ENCODE data around the gene TMEM236. TPM values are rescaled to one million over a fixed set of nuclear protein-coding genes. Genes with fewer than 3 reads are reported as not detected.

Gene TMEM236
- total RNA-seq, 4 donors from 2014 or later, result 3.3 to 99.1 (median 77.1) TPM

DNA sequence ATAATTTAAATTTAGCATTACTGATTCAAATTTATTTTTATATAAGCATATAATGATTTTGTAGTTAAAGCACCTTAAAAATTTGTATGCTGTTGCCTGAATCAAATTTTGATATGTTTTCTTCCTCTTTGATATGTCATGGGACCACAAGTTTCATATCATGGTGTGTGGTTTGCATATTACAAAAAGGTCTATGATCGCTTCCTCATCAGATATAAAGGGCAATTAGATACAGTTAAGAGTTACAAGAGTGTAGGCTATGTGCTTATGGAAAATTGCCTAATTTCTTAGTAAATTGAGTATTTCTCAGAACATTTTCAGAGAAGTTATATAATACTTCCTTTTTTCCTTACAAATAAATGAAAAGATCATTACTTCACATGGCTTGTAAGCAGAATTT lies 79.3 kb downstream of the TMEM236 start:
- H3K4me1 ChIP-seq, result peaks cover 0 to 5% (median 0%) of the 10 kb centered on the region in 4 donors
- H3K36me3 ChIP-seq, result no peaks in the 10 kb centered on the region
- no peak overlapping the region for H3K4me3 ChIP-seq
- H3K27me3 ChIP-seq, result no peaks in the 10 kb centered on the region
- H3K9me3 ChIP-seq, result no peaks in the 10 kb centered on the region
- no peak overlapping the region for H3K27ac ChIP-seq
- TF ChIP-seq POLR2A (IDR thresholded peaks at IDR 0.05), result no peak
- TF ChIP-seq, protein P1, sequence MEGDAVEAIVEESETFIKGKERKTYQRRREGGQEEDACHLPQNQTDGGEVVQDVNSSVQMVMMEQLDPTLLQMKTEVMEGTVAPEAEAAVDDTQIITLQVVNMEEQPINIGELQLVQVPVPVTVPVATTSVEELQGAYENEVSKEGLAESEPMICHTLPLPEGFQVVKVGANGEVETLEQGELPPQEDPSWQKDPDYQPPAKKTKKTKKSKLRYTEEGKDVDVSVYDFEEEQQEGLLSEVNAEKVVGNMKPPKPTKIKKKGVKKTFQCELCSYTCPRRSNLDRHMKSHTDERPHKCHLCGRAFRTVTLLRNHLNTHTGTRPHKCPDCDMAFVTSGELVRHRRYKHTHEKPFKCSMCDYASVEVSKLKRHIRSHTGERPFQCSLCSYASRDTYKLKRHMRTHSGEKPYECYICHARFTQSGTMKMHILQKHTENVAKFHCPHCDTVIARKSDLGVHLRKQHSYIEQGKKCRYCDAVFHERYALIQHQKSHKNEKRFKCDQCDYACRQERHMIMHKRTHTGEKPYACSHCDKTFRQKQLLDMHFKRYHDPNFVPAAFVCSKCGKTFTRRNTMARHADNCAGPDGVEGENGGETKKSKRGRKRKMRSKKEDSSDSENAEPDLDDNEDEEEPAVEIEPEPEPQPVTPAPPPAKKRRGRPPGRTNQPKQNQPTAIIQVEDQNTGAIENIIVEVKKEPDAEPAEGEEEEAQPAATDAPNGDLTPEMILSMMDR (IDR thresholded peaks at IDR 0.05), result no peak
- no peak for DNase-seq

DNA sequence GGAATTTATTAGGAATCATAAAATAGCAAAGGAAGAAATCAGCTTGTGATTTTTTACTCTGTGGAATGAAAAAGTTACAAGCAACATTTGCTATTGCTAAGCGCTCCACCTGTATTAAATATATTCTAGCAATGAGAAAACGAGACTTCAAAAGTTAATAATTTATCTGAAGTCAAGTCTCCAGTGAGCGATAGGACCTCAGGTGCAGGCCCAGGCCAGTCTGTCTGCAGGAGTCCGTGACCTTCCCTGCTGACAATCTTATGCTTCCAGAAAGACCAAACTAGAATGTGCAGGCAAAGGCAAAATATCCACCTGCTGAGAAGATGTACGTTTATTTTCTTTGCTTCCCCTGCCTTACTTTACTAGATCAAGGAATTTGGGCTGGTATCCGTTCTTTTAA lies 79.9 kb downstream of the TMEM236 start:
- no peak for DNase-seq
- Histone ChIP-seq H3K4me3 (no peak overlapping the region), H3K27me3 (no peaks in the 10 kb centered on the region), H3K36me3 (no peaks in the 10 kb centered on the region), H3K4me1 (peaks cover 0 to 5% (median 0%) of the 10 kb centered on the region in 4 donors), H3K27ac (no peak overlapping the region), H3K9me3 (no peaks in the 10 kb centered on the region)
- TF ChIP-seq, protein P1 (IDR thresholded peaks at IDR 0.05), result no peak
- TF ChIP-seq POLR2A (IDR thresholded peaks at IDR 0.05), result no peak

GRCh38 chr10:17833656-17834055 lies 81.7 kb downstream of the TMEM236 start:
- H3K36me3 ChIP-seq, result no peaks in the 10 kb centered on the region
- H3K27me3 ChIP-seq, result no peaks in the 10 kb centered on the region
- peaks cover 0 to 8% (median 0%) of the 10 kb centered on the region in 4 donors for H3K4me1 ChIP-seq
- no peak overlapping the region for H3K4me3 ChIP-seq
- no peak for DNase-seq
- TF ChIP-seq POLR2A (IDR thresholded peaks at IDR 0.05), result no peak
- TF ChIP-seq, protein P1 (IDR thresholded peaks at IDR 0.05), result no peak
- no peak overlapping the region for H3K27ac ChIP-seq
- no peaks in the 10 kb centered on the region for H3K9me3 ChIP-seq

- Histone ChIP-seq H3K9me3 (no peaks in the 10 kb centered on the region), H3K4me1 (peaks cover 0 to 8% (median 0%) of the 10 kb centered on the region in 4 donors)
- TF ChIP-seq POLR2A (IDR thresholded peaks at IDR 0.05), result no peak
- TF ChIP-seq, protein P1 (IDR thresholded peaks at IDR 0.05), result no peak
These were observed 83.7 kb downstream of the TMEM236 start for GRCh38 chr10:17835688-17836087.

GRCh38 chr10:17836942-17837341 lies 84.9 kb downstream of the TMEM236 start:
- H3K36me3 ChIP-seq, result no peaks in the 10 kb centered on the region
- peak in 2 of 3 donors; percentile 61 to 74 for DNase-seq
- peaks cover 0 to 8% (median 0%) of the 10 kb centered on the region in 4 donors for H3K4me1 ChIP-seq
- TF ChIP-seq POLR2A (IDR thresholded peaks at IDR 0.05), result no peak
- no peaks in the 10 kb centered on the region for H3K27me3 ChIP-seq
- no peak overlapping the region for H3K27ac ChIP-seq
- no peaks in the 10 kb centered on the region for H3K9me3 ChIP-seq
- H3K4me3 ChIP-seq, result peak overlapping the region in 3 of 4 donors; percentile 2 to 34 (median 16)

More at GRCh38 chr10:17835688-17836087, 83.7 kb downstream of the TMEM236 start:
- Histone ChIP-seq H3K4me3 (no peak overlapping the region), H3K27ac (no peak overlapping the region), H3K27me3 (no peaks in the 10 kb centered on the region), H3K36me3 (no peaks in the 10 kb centered on the region)
- no peak for DNase-seq

DNA sequence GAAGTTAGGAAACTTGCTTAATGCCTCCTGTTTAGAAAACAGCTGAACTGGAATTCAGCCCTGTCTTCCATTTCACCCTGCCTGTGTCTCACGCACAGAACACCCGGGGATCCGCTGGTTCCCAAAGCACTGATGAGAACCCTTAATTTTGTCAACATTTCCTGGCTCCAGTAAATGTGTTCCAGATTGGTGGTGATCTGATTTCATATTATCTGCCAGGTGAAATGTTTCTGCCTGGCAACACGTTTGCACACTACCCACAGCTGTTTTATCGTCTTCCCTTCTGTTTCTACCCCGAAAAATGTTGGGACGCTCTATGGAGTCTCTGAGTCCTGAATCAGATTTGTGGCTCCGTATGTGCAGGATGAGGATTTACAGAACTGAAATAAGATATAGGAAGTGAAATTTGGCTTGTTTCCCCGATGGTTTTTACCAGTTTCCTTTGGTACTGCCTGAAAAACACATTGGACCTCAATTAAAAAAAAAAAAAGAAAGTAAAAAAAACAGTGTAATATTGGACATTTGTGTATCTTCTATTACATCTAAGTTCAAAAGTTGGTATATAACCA lies 86.2 kb downstream of the TMEM236 start:
- Histone ChIP-seq H3K27ac (no peak overlapping the region), H3K27me3 (no peaks in the 10 kb centered on the region), H3K36me3 (no peaks in the 10 kb centered on the region), H3K9me3 (no peaks in the 10 kb centered on the region), H3K4me3 (no peak overlapping the region), H3K4me1 (peaks cover 0 to 8% (median 0%) of the 10 kb centered on the region in 4 donors)
- DNase-seq, result no peak
- TF ChIP-seq, protein P1 (IDR thresholded peaks at IDR 0.05), result no peak
- no peak for TF ChIP-seq POLR2A (IDR thresholded peaks at IDR 0.05)

All from Peyer's patch (tissue), 4 donors.